Endothelial cell of coronary artery (primary cell): Measurements from ENCODE around the gene ADCY10. TPM values are rescaled to one million over a fixed set of nuclear protein-coding genes. Genes with fewer than 3 reads are reported as not detected.

Experiments
- total RNA-seq: library from RNA; depleted of rRNA; stranded (reverse); fragments of >200 nt; gene quantifications from 2 replicates; pipeline ENCODE4 v1.2.3, GENCODE V29; 2014

The ADCY10 gene, protein sequence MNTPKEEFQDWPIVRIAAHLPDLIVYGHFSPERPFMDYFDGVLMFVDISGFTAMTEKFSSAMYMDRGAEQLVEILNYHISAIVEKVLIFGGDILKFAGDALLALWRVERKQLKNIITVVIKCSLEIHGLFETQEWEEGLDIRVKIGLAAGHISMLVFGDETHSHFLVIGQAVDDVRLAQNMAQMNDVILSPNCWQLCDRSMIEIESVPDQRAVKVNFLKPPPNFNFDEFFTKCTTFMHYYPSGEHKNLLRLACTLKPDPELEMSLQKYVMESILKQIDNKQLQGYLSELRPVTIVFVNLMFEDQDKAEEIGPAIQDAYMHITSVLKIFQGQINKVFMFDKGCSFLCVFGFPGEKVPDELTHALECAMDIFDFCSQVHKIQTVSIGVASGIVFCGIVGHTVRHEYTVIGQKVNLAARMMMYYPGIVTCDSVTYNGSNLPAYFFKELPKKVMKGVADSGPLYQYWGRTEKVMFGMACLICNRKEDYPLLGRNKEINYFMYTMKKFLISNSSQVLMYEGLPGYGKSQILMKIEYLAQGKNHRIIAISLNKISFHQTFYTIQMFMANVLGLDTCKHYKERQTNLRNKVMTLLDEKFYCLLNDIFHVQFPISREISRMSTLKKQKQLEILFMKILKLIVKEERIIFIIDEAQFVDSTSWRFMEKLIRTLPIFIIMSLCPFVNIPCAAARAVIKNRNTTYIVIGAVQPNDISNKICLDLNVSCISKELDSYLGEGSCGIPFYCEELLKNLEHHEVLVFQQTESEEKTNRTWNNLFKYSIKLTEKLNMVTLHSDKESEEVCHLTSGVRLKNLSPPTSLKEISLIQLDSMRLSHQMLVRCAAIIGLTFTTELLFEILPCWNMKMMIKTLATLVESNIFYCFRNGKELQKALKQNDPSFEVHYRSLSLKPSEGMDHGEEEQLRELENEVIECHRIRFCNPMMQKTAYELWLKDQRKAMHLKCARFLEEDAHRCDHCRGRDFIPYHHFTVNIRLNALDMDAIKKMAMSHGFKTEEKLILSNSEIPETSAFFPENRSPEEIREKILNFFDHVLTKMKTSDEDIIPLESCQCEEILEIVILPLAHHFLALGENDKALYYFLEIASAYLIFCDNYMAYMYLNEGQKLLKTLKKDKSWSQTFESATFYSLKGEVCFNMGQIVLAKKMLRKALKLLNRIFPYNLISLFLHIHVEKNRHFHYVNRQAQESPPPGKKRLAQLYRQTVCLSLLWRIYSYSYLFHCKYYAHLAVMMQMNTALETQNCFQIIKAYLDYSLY (N-terminal part only)
- under 0.01 TPM in 1 of 2 replicates, not detected in the other for total RNA-seq

DNA sequence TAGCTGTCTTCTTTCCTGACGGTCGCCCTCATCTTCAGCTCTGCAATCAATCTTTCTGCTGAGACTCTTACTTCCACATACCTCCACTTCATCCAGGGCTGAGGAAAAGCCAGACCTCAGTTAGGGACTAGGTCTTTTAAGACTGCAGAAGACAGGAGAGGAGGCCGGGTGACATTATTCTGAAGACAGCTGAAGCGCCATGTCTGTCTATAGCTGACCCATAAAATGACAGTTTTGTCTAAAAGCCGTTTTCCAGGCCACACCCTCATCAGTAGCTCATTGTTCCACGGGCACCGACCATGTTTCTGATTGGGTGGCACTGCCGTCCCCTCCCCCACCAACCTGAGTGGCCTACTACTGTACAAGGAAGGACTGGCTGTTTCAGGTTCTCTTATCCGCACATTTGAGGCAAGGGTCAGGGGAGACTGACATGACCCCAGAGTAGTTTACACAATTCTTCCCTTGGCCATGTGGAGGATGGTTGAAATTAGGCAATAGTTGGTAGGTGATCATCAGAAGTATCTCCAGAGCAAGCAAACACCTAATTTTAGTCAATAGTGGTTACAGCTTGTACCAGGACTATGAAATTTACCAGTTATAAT is at the start of gene ADCY10:
Gene ADCY10 (minus strand): TSS at position 240 of the 602 bp plus-strand sequence. CDS start 8,994 bp downstream, outside the sequence.

DNA sequence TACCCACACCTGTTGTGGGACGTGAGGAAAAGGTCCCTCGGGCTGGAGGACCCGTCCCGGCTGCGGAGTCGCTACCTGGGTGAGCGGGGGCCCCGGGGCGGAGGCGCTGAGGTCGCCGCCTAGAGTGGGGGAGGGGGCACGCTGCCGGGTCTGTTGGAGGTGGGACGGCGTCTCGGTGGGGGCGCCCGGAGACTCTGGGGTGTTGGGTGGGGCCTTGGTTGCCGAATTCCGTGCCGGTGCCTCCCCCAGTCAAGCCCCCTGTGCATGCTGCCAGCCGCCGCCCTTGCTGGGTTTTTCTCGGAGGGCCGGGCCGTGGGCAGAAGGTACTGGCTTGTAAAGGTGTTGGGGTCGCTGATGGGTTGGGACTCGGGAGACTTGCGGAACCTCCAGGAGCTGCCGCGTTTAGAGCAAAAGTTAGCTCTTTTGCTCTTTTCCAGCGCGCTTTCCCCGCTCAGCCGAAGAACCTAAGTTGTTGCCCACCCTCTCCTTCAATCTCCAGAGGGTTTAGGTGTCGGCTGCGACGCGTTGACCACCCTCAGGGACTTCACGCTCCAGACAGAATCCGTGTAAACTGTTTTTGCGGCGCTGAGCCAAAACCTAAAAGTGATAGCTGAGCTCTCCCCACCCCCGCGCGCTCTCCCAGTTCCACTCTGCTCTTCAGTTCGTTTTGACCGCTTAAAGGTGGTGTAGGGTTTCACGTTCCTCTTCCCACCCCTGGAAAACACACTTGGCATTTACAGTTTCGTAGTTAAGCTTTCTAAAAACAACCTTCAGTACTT is 23.2 kb upstream of the ADCY10 start, which contains the start of gene MPC2:
Gene MPC2 (minus strand): TSS at position 143 of the 779 bp plus-strand sequence. CDS start 1,231 bp downstream, outside the sequence.

DNA sequence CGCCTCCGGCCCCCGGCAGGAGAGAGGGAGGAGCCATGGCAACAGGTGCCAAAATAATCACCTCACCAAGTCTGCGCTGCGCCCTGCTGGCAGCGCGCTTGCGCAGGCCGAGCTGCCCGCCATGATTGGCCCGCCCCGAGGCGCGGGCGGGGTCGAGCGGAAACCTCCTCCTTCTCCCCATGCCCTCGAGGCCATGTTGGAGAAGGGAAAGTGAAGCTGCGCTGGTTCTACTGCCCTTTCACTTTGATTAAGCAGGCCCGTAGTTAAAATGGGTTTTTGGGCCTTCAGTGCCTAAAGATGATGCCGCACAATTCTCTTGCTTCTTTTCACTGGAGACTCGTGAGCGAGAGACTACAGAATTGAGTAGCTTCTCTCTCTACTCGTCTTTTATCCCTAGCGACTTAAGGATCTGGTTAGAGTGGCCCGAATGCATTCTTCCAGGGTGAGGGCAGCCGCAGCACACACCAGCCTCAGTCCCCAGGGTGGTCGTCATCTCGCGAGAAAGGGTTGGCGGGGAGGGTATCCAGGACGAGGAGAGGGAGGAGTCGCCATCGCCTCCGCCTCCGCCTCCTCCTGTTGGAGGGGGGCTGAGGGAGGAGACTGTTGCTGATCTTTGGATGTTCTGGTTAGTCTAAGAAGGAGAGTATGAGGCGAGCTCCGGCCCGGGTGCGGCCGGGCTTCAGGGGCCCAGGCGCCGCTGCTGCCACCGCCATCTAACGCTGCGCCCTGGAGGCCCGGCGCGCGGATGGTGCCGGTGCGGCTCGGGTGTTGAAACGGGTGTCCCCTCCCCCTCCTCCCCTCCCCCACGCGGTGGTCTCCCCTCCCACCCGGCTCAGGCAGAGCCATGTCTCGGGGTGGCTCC is 22.4 kb upstream of the ADCY10 start, which contains the start of gene DCAF6:
Gene DCAF6 (plus strand): TSS at position 616 of the 862 bp plus-strand sequence. CDS start 229 bp downstream, at position 845.

Other genes with a start within 250 kb of the ADCY10 start
- gene MPZL1, start 192.2 kb downstream of the ADCY10 start, total RNA-seq = 82.5 and 113 TPM in 2 replicates
- gene DCAF6, start 22.5 kb upstream of the ADCY10 start, total RNA-seq = 45.6 and 56.6 TPM in 2 replicates
- 18.0 and 23.5 TPM in 2 replicates for gene MPC2, start 22.9 kb upstream of the ADCY10 start, total RNA-seq
- gene GPR161, start 222.8 kb upstream of the ADCY10 start, total RNA-seq = 25.4 and 26.7 TPM in 2 replicates